GM19438 (cell line): ENCODE data around the gene ZNF638.

Experiments used
- ATAC-seq: cut with Tn5 transposase; IDR thresholded peaks from one replicate; pipeline ENCODE4 v1.9.1; 2021; ENCODE audit warnings: low read depth; ENCODE audit not compliant: unreplicated experiment

Gene ZNF638

GRCh38 chr2:71333619-71334018 is 2.0 kb downstream of the ZNF638 start:
- ATAC-seq, result no peak

DNA sequence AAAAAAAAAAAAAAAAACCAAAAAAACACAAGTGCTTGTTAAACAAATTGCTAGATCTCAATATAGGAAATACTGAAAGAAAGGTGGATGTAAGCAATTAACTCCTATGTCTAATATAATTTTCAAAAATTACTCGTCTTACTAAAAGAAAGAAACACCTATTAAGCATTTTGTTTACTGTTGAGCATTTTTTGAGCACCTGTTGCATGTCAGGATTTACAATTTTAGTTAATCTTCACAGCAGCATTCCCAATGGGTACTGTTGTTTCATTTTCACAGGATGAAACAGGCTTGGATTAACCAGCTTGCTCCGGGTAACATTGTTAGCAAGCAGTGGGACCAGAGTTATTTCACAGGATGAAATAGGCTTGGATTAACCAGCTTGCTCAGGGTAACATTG is 4.8 kb downstream of the ZNF638 start:
- no peak for ATAC-seq

- no peak for ATAC-seq
Observed at GRCh38 chr2:71336802-71337201, 5.2 kb downstream of the ZNF638 start.

GRCh38 chr2:71337776-71338175 is 6.2 kb downstream of the ZNF638 start:
- ATAC-seq, result no peak

DNA sequence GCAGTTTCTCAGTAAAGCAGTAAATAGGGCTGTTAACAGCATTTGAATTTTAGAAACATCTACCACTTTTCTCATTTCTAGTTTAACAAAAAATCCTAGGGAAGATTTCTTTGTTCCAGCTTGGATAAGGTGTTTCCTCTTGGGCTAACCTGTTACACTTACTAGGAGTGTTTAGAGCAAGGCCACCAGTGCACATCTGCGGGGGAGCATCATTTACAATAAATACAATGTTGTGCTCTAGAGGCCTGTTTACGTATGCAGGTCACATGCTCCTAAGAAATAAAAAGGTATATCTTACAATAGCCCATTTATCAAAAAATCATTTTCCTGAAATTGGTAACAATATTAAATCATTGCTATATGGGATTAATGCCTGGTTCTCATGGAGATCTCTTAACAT is 8.1 kb downstream of the ZNF638 start:
- ATAC-seq, result no peak

DNA sequence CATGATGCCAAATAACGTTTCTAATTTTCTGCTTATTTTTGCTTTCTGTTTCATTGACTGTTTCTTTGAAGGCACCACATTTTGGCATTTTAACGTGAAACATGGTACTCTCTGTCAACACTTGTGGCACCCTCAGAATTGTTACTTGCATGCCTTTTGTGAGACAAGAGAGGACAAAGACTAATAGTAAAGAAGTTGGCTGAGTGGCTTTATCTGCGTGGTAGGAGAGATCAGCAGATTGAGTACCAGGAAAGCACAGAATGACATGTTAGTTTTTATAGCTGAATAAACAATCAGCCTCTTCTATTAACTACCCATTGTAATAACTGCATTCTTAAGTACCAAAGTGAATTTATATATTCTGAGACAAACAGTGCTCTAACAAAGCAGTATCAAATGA is 8.6 kb downstream of the ZNF638 start:
- no peak for ATAC-seq

DNA sequence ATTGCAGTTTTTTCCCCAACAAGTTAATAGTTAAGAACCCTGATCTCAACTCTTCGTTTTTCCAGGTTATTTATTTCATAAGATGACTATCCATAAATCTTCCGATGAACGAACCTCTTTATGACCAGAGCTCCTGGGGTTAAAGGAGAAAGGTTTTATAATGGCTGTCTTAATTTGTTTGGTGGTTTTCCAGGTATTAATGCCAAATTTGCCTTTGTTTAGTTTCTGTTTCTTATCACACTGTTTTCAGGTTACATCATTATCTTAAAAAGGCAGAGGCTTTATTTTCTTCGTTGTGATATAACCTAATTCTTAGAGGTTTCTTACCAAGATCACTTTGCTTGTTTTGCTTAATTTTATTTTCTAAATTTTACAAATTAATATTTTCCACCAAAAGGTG is 10.1 kb downstream of the ZNF638 start:
- no peak for ATAC-seq

- no peak for ATAC-seq
Observed at GRCh38 chr2:71346065-71346464, 14.5 kb downstream of the ZNF638 start.

- ATAC-seq, result no peak
Observed at GRCh38 chr2:71347517-71347916, 15.9 kb downstream of the ZNF638 start.

GRCh38 chr2:71348302-71348701 is 16.7 kb downstream of the ZNF638 start:
- ATAC-seq, result no peak

DNA sequence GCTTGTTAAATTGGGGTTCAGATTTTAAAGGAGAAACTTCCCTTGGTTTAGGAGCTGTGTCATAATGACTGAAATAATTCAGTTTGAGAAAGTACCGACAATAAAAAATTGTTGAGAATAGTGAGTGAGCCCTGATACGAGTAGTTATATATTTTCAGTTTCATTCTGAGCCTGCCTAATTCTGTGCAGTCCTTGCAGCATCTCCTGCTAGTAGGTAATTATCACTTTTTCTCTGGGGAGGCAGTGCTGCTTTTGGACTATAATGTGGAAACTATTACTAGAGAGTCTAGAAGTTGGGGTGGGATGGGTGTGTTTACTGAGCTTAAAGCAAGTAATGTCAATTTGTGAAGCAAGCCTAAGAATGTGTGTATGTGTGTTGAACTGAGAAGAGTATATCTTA is 21.7 kb downstream of the ZNF638 start:
- no peak for ATAC-seq

- no peak for ATAC-seq
Observed at GRCh38 chr2:71358931-71359671, 27.5 kb downstream of the ZNF638 start.

DNA sequence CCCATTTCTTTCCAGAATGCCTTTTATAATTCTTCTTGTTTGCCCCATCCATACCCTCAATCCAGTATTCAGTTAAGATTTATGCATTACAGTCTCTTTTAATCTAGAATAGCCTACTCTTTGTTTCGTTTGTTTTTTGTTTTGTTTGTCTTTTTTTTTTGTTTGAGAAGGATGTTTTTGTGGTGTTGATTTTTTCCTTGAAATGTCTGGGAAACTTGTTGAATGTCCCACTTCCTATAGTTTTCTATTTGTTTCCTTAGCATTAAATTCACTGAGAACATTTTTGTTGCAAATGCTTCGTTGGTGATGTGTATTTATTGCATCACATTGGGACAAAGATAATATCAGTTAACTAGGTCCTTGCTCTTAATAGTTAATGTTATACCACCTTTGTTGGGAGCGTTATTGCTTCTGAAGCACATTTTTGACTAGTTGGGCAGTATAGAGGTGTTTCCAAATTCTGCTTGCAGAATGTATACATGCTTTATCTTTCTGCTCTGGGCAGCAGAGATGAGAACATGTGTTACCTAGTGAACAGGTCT is 28.9 kb downstream of the ZNF638 start:
- no peak for ATAC-seq

DNA sequence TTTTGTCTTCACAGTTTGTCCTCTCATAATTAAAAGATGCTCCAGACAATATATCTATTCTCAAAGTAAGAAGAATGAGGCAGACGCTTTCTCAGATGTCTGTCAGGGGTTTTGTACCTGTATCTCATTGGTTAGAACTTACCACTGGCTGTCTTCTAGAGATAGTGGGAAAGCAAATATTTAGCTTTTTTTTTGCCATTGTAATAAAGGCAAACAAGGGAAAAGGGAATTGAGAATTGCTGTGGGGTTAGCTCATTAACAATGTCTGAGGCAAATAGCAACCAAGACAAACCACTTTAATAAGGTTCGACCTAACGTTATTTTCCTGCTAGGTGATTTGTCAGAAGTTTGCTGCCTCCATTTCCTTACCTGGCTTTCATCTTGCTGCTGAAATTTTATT is 30.0 kb downstream of the ZNF638 start:
- no peak for ATAC-seq

DNA sequence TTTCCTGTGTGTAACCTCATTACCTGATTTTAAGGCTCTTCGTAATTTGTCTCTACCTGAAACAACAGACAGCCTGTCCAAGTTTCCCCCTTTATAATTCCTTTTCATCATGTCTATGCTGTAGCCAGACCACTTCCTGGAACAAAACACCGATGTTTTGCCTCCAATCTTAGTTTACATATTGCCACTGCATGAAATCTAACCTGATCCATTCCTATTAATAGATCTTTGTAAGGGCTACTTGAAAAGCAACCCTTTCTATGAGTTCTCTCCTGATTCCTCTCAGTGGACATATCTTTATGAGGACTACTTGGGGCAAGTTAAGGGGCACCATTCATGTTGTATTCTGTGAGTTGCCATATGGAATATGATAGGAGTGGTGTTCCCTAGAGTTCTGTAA is 30.9 kb downstream of the ZNF638 start:
- ATAC-seq, result no peak

- no peak for ATAC-seq
Observed at GRCh38 chr2:71370015-71370414, 38.4 kb downstream of the ZNF638 start.

DNA sequence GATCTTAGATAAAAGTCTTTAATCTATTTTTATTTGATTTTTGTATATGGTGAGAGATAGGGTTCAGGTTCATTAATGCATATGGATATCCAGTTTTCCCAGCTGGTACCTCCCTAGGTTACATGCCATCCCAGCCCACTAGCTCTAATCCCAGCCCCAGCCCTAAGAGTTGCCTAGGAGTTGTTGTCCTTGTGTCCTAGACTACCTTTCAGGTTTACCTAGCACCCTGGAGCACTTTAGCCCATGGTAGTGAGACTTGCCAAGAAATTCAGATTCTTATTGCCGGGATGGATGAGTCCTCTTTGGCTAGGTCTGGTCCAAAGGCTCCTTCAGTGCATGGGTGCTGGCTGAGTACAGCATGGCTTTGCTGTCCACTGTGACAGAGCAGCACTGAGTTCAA is 40.5 kb downstream of the ZNF638 start:
- ATAC-seq, result no peak

DNA sequence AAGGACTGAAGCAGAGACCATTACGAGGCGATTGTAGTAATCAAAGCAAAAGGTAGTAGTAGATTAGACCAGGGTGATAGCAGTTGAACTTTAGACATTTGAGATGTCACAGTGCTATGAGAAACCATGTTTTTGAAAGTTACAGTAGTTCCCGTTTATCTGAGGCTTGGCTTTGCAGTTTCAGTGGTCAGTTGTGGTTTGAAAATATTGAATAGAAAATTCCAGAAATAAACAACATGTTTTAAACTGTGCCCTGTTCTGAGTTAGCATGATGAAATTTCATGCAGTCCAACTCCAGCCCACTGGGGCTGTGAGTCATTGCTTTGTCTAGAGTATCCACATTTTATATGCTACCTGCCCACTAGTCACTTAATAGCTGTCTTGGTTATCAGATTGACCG is 47.5 kb downstream of the ZNF638 start:
- no peak for ATAC-seq

- no peak for ATAC-seq
Observed at GRCh38 chr2:71380665-71381064, 49.1 kb downstream of the ZNF638 start.

- ATAC-seq, result no peak
Observed at GRCh38 chr2:71385012-71385411, 53.4 kb downstream of the ZNF638 start.

GRCh38 chr2:71388214-71388613 is 56.6 kb downstream of the ZNF638 start:
- ATAC-seq, result no peak

GRCh38 chr2:71389384-71390072 is 57.9 kb downstream of the ZNF638 start:
- no peak for ATAC-seq
